MCF 10A (cell line): ENCODE results near the gene PTF1A. TPM values are rescaled to one million over a fixed set of nuclear protein-coding genes. Genes with fewer than 3 reads are reported as not detected.

ENCODE experiments used
- BruUV-seq: library from RNA; stranded (reverse); fragments of 400-500 nt; replicated peaks from 2 replicates; lab custom pipeline; 2021; lab: Mats Ljungman, UMichigan
- CTCF ChIA-PET: fragments of 300-600 bp; sonication (Branson Sonifier 250); formaldehyde crosslinking; extraction: SDS; loops from one replicate; lab custom pipeline; 2021; ENCODE audit warnings: antibody characterized with exemption, inconsistent platforms; lab: Yijun Ruan, JAX
- POLR2A ChIA-PET: fragments of 300-600, 350-650 bp; sonication (Branson Sonifier 250); formaldehyde crosslinking; extraction: SDS; loops from one replicate; lab custom pipeline; 2020; ENCODE audit warnings: antibody characterized with exemption, inconsistent platforms; lab: Yijun Ruan, JAX
- DNase-seq: peaks from one replicate; pipeline ENCODE4 v3.0.0-alpha.2; 2018; ENCODE audit not compliant: unreplicated experiment
- H3K27ac Mint-ChIP-seq: one replicate; pipeline ENCODE4 v1.8.0; 2022; ENCODE audit warnings: mild to moderate bottlenecking, low read depth, mixed read lengths; ENCODE audit not compliant: unreplicated experiment
- H3K27me3 Mint-ChIP-seq: one replicate; pipeline ENCODE4 v1.8.0; 2022; ENCODE audit warnings: mixed read lengths; ENCODE audit not compliant: insufficient read depth, unreplicated experiment
- H3K36me3 Mint-ChIP-seq: one replicate; pipeline ENCODE4 v1.8.0; 2022; ENCODE audit warnings: mild to moderate bottlenecking, moderate library complexity, mixed read lengths; ENCODE audit not compliant: insufficient read depth, unreplicated experiment
- H3K4me1 Mint-ChIP-seq: one replicate; pipeline ENCODE4 v1.8.0; 2022; ENCODE audit warnings: mixed read lengths; ENCODE audit not compliant: insufficient read depth, unreplicated experiment
- H3K4me3 Mint-ChIP-seq: one replicate; pipeline ENCODE4 v1.8.0; 2022; ENCODE audit warnings: mild to moderate bottlenecking, moderate library complexity, mixed read lengths; ENCODE audit not compliant: unreplicated experiment
- H3K9me3 Mint-ChIP-seq: one replicate; pipeline ENCODE4 v1.8.0; 2022; ENCODE audit warnings: mixed read lengths; ENCODE audit not compliant: unreplicated experiment
- CTCF ChIP-seq: fragments of 200-600 bp; IDR thresholded peaks from one replicate; pipeline ENCODE4 v1.8.0; 2022; ENCODE audit warnings: antibody characterized with exemption, mild to moderate bottlenecking; ENCODE audit not compliant: unreplicated experiment
- intact Hi-C: fragments of 100-400 bp; cut with micrococcal nuclease; formaldehyde crosslinking; loops from 2 replicates; pipeline ENCODE4 v1.14.1; 2022
- total RNA-seq: library from RNA; stranded (reverse); gene quantifications from 2 replicates; pipeline ENCODE4 v1.2.3, GENCODE V29; 2022

PTF1A gene
- total RNA-seq, 1 experiment from 2014 or later: not detected

GRCh38 chr10:23173214-23174073 lies 18.7 kb upstream of the PTF1A start:
- DNase-seq: no peak
- intact Hi-C loops: no loop called here
- Mint-ChIP-seq H3K27me3 (peaks cover 46% of the 10 kb centered on the region), H3K9me3 (no peaks in the 10 kb centered on the region), H3K4me3 (no peak overlapping the region), H3K27ac (no peak overlapping the region), H3K36me3 (no peaks in the 10 kb centered on the region), H3K4me1 (no peaks in the 10 kb centered on the region)
- TF ChIP-seq CTCF: no peak
- CTCF ChIA-PET: interaction anchor here (0.7 kb wide), 1 partner anchor 105 kb away, joined by 3 read pairs; no protein-coding TSS in a partner anchor
- BruUV-seq: no TSS peak
- POLR2A ChIA-PET: no interaction called here

- intact Hi-C loops: no loop called here
- Mint-ChIP-seq H3K9me3 (no peaks in the 10 kb centered on the region), H3K4me1 (no peaks in the 10 kb centered on the region), H3K36me3 (no peaks in the 10 kb centered on the region), H3K27ac (no peak overlapping the region), H3K4me3 (no peak overlapping the region), H3K27me3 (peaks cover 39% of the 10 kb centered on the region)
- DNase-seq: no peak
- TF ChIP-seq CTCF: no peak
- ChIA-PET POLR2A (no interaction called here), CTCF (interaction anchor here (1.8 kb wide), 1 partner anchor 15 kb away, joined by 6 read pairs; no protein-coding TSS in a partner anchor)
- no TSS peak for BruUV-seq
Observed at GRCh38 chr10:23174074-23174976, 17.8 kb upstream of the PTF1A start.

GRCh38 chr10:23174977-23175512 lies 17.1 kb upstream of the PTF1A start:
- Mint-ChIP-seq H3K27ac (no peak overlapping the region), H3K27me3 (peaks cover 31% of the 10 kb centered on the region), H3K4me1 (no peaks in the 10 kb centered on the region), H3K36me3 (no peaks in the 10 kb centered on the region), H3K9me3 (no peaks in the 10 kb centered on the region), H3K4me3 (no peak overlapping the region)
- intact Hi-C loops: no loop called here
- no TSS peak for BruUV-seq
- ChIA-PET POLR2A (no interaction called here), CTCF (interaction anchor here (1.8 kb wide), 1 partner anchor 16 kb away, joined by 6 read pairs; no protein-coding TSS in a partner anchor)
- no peak for DNase-seq
- no peak for TF ChIP-seq CTCF
